Effector memory CD4-positive, alpha-beta T cell (primary cell): ENCODE measurements around the gene CACNA1C.

Source experiments
- DNase-seq, 3 donors: peaks; one replicate each; pipeline ENCODE4 v3.0.0-alpha.2; 2020
- H3K27ac ChIP-seq: 2 replicates; pipeline ENCODE4 v1.7.0; 2013; ENCODE audit warnings: mild to moderate bottlenecking, low read length, moderate library complexity; ENCODE audit not compliant: insufficient read depth, poor library complexity, severe bottlenecking
- H3K27me3 ChIP-seq: replicated peaks from 2 replicates; pipeline ENCODE4 v1.7.0; 2013; ENCODE audit warnings: mild to moderate bottlenecking, low read length; ENCODE audit not compliant: insufficient read depth, control insufficient read depth, poor library complexity, severe bottlenecking
- H3K36me3 ChIP-seq: 2 replicates; pipeline ENCODE4 v1.7.0; 2013; ENCODE audit warnings: mild to moderate bottlenecking, low read length, moderate library complexity; ENCODE audit not compliant: control insufficient read depth, insufficient read depth
- H3K4me1 ChIP-seq: 2 replicates; pipeline ENCODE4 v1.7.0; 2013; ENCODE audit warnings: low read length, mild to moderate bottlenecking; ENCODE audit not compliant: control insufficient read depth, insufficient read depth, poor library complexity, severe bottlenecking
- H3K4me3 ChIP-seq: 2 replicates; pipeline ENCODE4 v1.7.0; 2013; ENCODE audit warnings: low read length, low read depth, mild to moderate bottlenecking; ENCODE audit not compliant: insufficient read depth, poor library complexity, severe bottlenecking
- H3K9me3 ChIP-seq: 2 replicates; pipeline ENCODE4 v1.7.0; 2013; ENCODE audit warnings: mild to moderate bottlenecking, low read length, moderate library complexity; ENCODE audit not compliant: control insufficient read depth

CACNA1C gene

DNA sequence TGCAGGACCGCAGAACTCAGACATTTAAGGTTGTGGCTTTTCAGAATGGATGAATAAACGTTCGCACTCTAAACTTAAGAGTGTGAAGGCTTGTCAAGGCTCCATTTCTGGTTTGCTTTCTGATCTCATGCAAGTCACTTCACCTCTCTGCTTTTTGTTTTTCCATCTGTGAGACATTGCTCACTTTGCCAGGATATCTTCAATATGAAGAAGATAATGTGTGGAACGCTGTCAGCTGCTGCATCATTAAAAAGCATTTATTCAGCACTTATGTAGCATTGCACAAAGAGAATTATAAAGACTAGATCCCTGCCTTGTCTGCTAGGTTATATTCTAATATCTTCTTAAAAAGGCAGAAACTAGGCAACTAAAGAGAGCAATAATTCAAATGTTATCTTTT is 172.2 kb downstream of the CACNA1C start:
- H3K9me3 ChIP-seq, result no peaks in the 10 kb centered on the region
- DNase-seq, result no peak
- no peaks in the 10 kb centered on the region for H3K4me1 ChIP-seq
- no peak overlapping the region for H3K4me3 ChIP-seq
- H3K27ac ChIP-seq, result no peak overlapping the region
- H3K36me3 ChIP-seq, result no peaks in the 10 kb centered on the region
- H3K27me3 ChIP-seq, result no peaks in the 10 kb centered on the region

DNA sequence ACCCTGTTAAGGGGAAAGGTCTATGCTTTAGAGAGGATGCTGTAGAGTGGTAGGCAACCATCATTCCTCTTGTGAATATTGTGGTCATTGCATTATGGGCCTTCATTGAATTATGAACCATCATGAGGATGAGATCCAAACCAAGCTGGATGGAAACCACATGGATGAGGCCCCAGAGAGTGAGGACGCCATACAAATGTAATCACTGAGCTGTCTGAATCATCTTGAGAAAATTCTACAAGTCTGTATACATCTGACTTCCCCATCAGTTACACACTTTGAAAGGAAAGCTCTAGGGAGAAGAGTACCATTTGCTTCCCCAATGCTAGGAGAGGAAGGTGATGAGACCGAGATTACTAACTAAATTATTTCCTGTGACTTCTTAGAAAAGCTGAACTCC is 172.9 kb downstream of the CACNA1C start:
- Histone ChIP-seq H3K27me3 (no peaks in the 10 kb centered on the region), H3K27ac (no peak overlapping the region), H3K9me3 (no peaks in the 10 kb centered on the region), H3K4me1 (no peaks in the 10 kb centered on the region), H3K4me3 (no peak overlapping the region), H3K36me3 (no peaks in the 10 kb centered on the region)
- DNase-seq, result no peak

DNA sequence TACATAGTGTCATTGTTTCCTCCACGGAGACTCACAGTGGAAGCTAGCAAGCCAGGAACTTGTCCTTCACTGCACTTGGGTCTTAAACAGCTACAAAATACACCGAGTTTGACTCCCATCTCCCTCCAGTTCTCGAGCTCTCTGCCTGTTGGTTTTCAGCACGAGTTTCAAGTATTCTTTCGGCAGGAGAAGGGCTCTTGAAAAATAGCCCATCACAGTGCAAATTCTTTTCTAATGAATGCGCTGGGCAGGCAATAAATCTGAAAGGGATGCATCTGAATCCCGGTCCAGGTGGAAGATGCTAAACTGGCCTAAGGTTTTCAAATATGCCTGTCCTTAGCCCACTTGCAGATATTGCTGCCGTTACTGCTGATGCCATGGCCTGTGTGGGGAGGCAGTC is 173.9 kb downstream of the CACNA1C start:
- no peaks in the 10 kb centered on the region for H3K36me3 ChIP-seq
- H3K27ac ChIP-seq, result no peak overlapping the region
- H3K4me1 ChIP-seq, result no peaks in the 10 kb centered on the region
- no peaks in the 10 kb centered on the region for H3K9me3 ChIP-seq
- DNase-seq, result no peak
- no peak overlapping the region for H3K4me3 ChIP-seq
- H3K27me3 ChIP-seq, result no peaks in the 10 kb centered on the region

DNA sequence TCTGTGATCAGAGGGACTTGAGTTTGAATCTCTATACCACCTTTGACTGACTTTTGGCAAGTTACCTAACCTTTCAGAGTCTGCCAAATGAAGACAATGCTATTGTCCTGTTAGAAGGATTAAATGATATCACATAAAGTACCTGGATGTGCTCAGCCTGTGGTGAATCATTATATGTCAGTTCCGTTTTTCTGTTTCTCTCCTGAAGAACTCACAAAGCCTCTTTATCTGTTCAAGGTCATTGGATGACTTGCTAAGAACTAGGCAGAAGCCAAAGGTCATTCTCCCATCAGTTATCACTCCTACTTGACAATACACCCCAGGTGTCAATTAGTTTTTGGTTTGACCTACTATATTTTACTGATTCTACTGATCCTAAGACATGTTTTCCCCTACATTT is 174.6 kb downstream of the CACNA1C start:
- Histone ChIP-seq H3K27me3 (no peaks in the 10 kb centered on the region), H3K4me1 (no peaks in the 10 kb centered on the region), H3K4me3 (no peak overlapping the region), H3K36me3 (no peaks in the 10 kb centered on the region), H3K27ac (no peak overlapping the region), H3K9me3 (no peaks in the 10 kb centered on the region)
- no peak for DNase-seq

DNA sequence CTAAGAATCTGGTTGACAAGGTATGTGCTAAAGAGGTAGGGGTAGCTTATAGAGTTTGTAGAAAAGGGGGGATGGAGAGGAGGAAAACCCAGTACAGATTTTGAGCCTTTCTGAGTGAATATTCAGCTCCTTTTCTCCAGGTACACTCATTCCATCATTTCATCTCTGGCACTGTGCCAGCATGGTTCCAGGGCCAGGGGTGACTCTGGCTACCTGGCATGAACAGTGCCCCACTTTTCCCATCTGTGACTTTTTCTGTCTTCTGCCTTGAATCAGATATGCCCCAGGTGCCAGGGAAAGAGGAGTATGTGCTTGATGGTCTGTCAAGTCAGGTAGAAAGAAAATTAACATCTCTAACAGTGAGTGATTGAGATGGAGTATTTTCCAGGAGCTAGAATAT is 175.7 kb downstream of the CACNA1C start:
- Histone ChIP-seq H3K27ac (no peak overlapping the region), H3K9me3 (no peaks in the 10 kb centered on the region), H3K4me3 (no peak overlapping the region), H3K27me3 (no peaks in the 10 kb centered on the region), H3K36me3 (no peaks in the 10 kb centered on the region), H3K4me1 (no peaks in the 10 kb centered on the region)
- DNase-seq, result no peak

DNA sequence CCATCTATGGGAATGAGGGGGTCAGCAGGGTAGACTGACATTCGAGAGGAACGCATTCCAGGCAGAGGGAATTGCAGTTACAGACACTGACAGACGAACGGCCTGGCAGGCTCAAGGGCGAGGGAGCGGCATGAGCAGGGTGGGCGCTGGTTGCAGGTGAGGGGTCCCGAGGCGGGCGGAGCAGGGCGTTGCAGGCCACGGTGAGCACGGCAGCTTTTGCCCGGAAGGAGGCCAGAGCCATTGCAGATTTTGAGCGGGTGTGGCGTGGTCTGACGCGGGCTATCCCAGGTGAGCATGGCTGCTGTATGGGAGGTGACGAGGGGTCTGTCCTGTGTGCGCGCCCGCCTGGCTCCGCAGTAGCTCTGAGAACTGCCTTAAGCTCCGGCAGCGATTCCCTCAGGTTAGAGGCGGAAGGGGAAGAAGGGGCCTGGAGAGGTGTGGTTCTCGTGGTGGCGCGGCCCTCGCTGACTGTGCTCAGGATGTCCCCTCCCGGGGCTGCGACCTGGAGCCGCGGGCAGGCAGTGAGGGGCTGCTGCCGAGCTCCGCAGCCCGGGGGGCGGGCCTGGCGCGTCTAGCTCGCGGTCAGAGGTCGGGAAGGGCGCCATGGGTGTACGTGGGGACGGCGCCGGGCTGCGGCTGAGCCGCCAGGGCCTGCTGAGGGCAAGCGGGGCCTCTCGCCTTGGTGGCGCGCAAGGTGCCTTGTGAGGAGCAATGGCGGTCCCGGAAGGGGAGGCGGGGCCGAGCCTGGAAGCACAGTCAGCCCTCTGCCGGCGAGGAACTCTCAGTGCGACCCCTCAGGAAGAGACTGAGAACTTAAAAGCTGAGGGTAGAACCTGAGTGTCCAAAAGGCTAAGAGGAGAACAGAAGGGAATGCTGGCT is 177.1 kb downstream of the CACNA1C start:
- no peak overlapping the region for H3K27ac ChIP-seq
- no peak overlapping the region for H3K4me3 ChIP-seq
- H3K36me3 ChIP-seq, result no peaks in the 10 kb centered on the region
- no peak for DNase-seq
- H3K4me1 ChIP-seq, result no peaks in the 10 kb centered on the region
- no peaks in the 10 kb centered on the region for H3K9me3 ChIP-seq
- no peaks in the 10 kb centered on the region for H3K27me3 ChIP-seq

DNA sequence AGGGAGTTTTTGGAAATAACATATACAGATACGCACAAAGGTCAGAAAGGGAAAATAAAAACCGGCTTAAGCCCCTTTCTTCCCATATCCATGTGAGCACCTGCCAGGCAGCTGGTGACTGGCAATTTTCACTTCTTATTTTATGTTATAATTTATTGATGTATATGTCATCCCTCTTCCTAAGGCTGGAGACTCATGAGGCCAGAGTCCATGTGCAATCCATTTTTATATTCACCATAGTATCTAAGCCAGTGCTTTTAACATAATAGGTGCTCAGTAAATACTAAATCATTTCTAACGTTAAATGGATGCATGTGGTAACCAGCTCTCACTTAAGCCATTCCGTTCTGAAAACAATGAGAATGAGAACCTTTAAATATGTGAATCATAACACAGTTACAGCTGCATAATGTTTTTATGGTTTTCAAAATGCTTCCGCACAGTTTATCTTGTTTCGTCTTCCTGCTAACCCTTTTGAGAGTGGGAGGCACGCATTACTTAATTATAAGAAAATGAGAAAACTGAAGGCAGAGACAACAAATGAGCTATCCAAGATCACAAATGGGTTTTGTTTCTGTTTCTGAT is 178.3 kb downstream of the CACNA1C start:
- Histone ChIP-seq H3K27me3 (no peaks in the 10 kb centered on the region), H3K27ac (no peak overlapping the region), H3K4me3 (no peak overlapping the region), H3K4me1 (no peaks in the 10 kb centered on the region), H3K9me3 (no peaks in the 10 kb centered on the region), H3K36me3 (no peaks in the 10 kb centered on the region)
- DNase-seq, result no peak

DNA sequence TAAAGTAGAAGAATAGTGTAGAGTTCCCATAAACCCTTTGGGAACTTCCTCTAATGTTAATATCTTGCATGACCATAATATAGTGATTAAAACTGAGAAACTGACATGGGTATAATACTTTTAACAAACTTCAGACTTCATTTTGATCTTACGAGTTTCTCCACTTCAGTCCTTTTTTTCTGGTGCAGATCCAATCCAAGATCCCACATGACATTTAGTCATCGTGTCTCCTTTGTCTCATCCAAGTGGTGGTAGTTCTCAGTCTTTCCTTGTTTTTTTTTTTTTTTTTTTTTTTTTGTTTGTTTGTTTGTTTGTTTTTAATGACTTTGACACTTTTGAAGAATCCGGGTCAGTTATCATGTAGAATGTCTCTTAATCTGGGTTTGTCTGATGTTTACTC is 179.2 kb downstream of the CACNA1C start:
- no peak for DNase-seq
- Histone ChIP-seq H3K27ac (no peak overlapping the region), H3K4me1 (no peaks in the 10 kb centered on the region), H3K9me3 (no peaks in the 10 kb centered on the region), H3K36me3 (no peaks in the 10 kb centered on the region), H3K4me3 (no peak overlapping the region), H3K27me3 (no peaks in the 10 kb centered on the region)

DNA sequence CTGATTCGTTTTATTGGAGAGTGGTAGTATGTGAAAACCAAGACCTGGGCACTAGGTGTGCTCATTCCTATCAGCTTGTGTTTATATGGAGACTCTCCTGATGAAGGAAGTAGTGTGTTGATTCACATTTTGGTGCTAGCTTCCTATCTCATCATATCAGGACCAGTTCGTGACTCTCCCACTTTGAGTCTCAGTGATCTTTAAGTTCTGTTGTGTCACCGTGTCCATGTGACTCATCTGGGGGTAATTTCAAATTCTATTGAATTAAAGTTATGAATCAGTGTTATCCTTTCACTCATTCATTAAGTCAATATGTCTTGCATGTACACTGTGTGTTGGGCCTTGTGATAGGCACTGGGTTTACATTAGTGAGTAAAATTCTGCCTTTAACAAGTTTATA is 180.2 kb downstream of the CACNA1C start:
- no peak for DNase-seq
- no peak overlapping the region for H3K27ac ChIP-seq
- no peaks in the 10 kb centered on the region for H3K27me3 ChIP-seq
- H3K36me3 ChIP-seq, result no peaks in the 10 kb centered on the region
- no peaks in the 10 kb centered on the region for H3K4me1 ChIP-seq
- no peaks in the 10 kb centered on the region for H3K9me3 ChIP-seq
- no peak overlapping the region for H3K4me3 ChIP-seq

DNA sequence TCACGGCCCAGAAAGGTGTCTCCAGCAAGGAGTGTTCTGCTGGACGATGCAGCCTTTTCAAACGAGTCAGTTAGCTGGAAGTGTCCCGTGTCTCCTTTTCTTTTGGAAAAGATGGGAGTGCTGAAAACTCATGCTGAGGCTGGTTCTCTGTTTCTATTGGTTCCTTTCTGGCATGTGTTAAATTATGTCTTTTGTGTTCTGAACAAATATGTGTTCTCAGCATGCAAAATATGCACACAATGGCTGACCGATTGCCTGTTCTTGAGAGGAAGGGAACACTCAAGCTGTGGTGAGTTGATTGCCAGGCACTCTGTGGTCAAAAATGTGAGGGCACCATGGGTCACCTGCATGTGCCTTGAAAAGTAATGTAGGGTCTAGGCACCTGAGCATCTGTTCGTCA is 181.3 kb downstream of the CACNA1C start:
- Histone ChIP-seq H3K27ac (no peak overlapping the region), H3K36me3 (no peaks in the 10 kb centered on the region), H3K9me3 (no peaks in the 10 kb centered on the region), H3K4me1 (no peaks in the 10 kb centered on the region), H3K4me3 (no peak overlapping the region), H3K27me3 (no peaks in the 10 kb centered on the region)
- DNase-seq, result no peak
